Thoracic aorta (tissue), 2 donors: Measurements from ENCODE around the gene VWA8. TPM values are rescaled to one million over a fixed set of nuclear protein-coding genes. Genes with fewer than 3 reads are reported as not detected.

Source experiments
- ATAC-seq: fragments of 150-250 bp; one replicate; pipeline ENCODE4 v1.8.0; 2017; ENCODE audit warnings: low read depth; ENCODE audit not compliant: insufficient number of reproducible peaks, low FRiP score
- DNase-seq: peaks from one replicate; pipeline ENCODE4 v3.0.0-alpha.2; 2020; ENCODE audit warnings: low spot score
- H3K27ac ChIP-seq, 2 donors: fragments of 200-600 bp; sonication (generic); 1 replicate in 1 of 2; 2 replicates in 1 of 2; pipeline ENCODE4 v1.5.1; 2016; ENCODE audit warnings: mild to moderate bottlenecking in 2 of 2, moderate library complexity in 2 of 2
- H3K27me3 ChIP-seq: fragments of 200-600 bp; sonication (generic); replicated peaks from 2 replicates; pipeline ENCODE4 v1.6.0; 2016; ENCODE audit warnings: mild to moderate bottlenecking; ENCODE audit not compliant: insufficient read depth
- H3K36me3 ChIP-seq: fragments of 200-600 bp; sonication (generic); one replicate; pipeline ENCODE4 v1.5.1; 2016
- H3K4me1 ChIP-seq, 2 donors: fragments of 200-600 bp; sonication (generic); 1 replicate in 1 of 2; 2 replicates in 1 of 2; pipeline versions ENCODE4 v1.5.1 to v1.6.0; 2016; ENCODE audit warnings: low read depth in 2 of 2, mild to moderate bottlenecking in 1 of 2; ENCODE audit not compliant: control insufficient read depth in 1 of 2
- H3K4me3 ChIP-seq: fragments of 200-600 bp; sonication (generic); 2 replicates; pipeline ENCODE4 v1.5.1; 2016; ENCODE audit warnings: mild to moderate bottlenecking
- H3K9me3 ChIP-seq: fragments of 200-600 bp; sonication (generic); 2 replicates; pipeline ENCODE4 v1.5.1; 2016
- total RNA-seq, 2 donors: library from RNA; depleted of rRNA; stranded (reverse); fragments of >200 nt; gene quantifications; one replicate each; pipeline versions ENCODE4 v1.1.0 to v1.2.3, GENCODE V29; 2016
- TF ChIP-seq, protein P1 (sequence below): fragments of 200-600 bp; sonication (generic); IDR thresholded peaks from one replicate; pipeline ENCODE4 v1.5.1; 2019; ENCODE audit warnings: antibody characterized with exemption

VWA8 gene
- total RNA-seq, 2 donors from 2014 or later, result 19.8 to 25.3 TPM

DNA sequence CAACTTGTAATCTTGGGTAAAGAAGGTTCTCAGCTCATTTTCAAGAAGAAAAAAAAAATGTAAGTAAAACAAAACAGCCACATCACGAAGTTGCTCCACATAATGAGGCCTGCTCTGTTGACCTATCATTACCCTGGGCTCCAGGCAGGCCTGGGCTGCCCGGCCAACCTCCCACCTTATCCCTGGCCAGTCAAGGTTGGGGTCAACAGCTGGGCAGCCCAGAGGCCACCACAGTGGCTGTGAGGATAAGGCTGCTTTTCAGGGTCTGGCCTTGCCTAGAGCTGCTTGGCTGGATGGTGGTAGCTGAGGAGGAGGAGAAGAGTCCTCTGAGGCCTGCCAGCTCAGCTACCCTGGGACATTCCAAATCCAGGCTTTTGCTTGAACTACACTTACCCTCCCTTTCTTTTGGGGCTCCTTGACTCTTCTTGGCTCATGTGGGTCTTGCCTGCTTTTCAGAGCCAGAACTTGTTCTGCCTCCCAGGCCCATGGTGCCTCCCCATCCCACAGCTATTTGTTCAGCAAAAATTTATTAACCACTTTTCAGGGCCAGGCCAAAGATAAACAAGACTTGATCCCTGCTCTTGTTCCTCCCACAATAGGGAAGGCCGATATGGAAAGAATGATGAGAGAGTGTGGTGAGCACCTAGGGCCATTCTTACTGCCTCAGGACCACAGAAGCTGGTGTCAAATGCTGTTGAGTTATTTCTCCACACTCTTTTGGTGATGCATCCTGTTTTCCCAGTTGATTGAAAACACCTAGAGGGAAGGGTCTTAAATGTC, 401.9 kb downstream of the VWA8 start:
- no peak overlapping the region for H3K27ac ChIP-seq
- H3K4me1 ChIP-seq, result peaks cover 0 to 11% of the 10 kb centered on the region in 2 donors
- H3K9me3 ChIP-seq, result no peaks in the 10 kb centered on the region
- H3K4me3 ChIP-seq, result no peak overlapping the region
- no peaks in the 10 kb centered on the region for H3K27me3 ChIP-seq
- TF ChIP-seq, protein P1, sequence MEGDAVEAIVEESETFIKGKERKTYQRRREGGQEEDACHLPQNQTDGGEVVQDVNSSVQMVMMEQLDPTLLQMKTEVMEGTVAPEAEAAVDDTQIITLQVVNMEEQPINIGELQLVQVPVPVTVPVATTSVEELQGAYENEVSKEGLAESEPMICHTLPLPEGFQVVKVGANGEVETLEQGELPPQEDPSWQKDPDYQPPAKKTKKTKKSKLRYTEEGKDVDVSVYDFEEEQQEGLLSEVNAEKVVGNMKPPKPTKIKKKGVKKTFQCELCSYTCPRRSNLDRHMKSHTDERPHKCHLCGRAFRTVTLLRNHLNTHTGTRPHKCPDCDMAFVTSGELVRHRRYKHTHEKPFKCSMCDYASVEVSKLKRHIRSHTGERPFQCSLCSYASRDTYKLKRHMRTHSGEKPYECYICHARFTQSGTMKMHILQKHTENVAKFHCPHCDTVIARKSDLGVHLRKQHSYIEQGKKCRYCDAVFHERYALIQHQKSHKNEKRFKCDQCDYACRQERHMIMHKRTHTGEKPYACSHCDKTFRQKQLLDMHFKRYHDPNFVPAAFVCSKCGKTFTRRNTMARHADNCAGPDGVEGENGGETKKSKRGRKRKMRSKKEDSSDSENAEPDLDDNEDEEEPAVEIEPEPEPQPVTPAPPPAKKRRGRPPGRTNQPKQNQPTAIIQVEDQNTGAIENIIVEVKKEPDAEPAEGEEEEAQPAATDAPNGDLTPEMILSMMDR, result no peak
- no peak for ATAC-seq
- no peaks in the 10 kb centered on the region for H3K36me3 ChIP-seq
- DNase-seq, result no peak

DNA sequence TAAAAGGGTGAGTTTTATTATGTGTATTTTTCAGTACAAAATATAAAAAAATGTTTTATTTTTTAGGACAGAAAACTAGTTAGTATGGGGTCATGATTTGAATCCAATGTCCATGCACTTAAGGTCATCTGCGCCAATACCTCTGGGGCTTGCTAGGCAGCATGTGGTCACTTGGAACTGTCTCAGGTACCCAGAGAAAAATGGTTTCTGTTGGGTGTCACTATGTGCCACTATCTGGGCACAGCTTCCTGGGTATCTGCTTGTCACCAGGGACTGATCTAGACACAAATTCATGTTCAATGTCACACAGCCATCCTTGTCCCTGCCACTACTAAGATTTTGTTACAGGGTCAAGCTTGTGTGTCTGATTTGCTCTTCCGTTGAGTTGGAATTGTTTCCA, 403.2 kb downstream of the VWA8 start:
- peaks cover 0 to 11% of the 10 kb centered on the region in 2 donors for H3K4me1 ChIP-seq
- TF ChIP-seq, protein P1, result no peak
- H3K36me3 ChIP-seq, result no peaks in the 10 kb centered on the region
- no peak overlapping the region for H3K27ac ChIP-seq
- ATAC-seq (no peak), DNase-seq (no peak)
- H3K27me3 ChIP-seq, result no peaks in the 10 kb centered on the region
- H3K4me3 ChIP-seq, result no peak overlapping the region
- H3K9me3 ChIP-seq, result no peaks in the 10 kb centered on the region

DNA sequence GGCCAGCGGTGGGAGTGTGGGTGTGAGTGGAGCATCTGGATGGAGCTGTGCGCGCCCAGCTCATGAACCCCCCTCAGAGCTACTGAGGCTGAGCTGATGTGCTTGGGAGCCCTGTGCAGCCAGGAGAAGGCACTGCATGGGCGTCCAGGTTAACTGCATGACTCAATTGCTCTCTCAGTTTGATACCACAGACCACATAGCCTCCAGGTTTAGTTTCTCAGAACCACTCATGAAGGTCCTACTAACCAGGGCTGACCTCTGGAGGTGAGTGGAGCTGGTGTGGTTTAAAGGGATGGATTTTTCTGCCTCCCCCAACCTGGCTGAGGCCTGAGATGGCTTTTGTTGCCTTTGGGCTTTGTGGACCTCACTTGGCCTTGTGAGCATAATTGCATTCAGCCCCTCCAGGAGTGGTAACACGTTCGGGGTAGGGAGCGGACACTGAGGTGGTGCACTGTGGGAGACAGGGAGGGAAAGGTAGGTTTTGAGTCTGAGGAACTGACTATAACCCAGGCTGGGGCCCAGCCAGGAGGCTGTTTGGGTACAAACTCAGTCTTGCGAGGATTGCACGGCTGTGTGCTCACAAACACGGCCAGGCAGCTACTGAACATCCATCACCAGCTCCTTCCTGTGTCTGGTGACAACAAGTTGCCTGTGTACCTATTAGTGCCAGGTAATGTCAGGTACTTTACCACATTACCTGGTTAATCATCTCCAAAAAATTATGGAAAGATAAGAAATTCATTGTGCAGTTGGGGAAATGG, 406.1 kb downstream of the VWA8 start:
- ATAC-seq (no peak), DNase-seq (no peak)
- Histone ChIP-seq H3K27me3 (no peaks in the 10 kb centered on the region), H3K27ac (no peak overlapping the region), H3K4me1 (no peaks in the 10 kb centered on the region), H3K36me3 (no peaks in the 10 kb centered on the region), H3K9me3 (no peaks in the 10 kb centered on the region), H3K4me3 (no peak overlapping the region)
- TF ChIP-seq, protein P1, result no peak

DNA sequence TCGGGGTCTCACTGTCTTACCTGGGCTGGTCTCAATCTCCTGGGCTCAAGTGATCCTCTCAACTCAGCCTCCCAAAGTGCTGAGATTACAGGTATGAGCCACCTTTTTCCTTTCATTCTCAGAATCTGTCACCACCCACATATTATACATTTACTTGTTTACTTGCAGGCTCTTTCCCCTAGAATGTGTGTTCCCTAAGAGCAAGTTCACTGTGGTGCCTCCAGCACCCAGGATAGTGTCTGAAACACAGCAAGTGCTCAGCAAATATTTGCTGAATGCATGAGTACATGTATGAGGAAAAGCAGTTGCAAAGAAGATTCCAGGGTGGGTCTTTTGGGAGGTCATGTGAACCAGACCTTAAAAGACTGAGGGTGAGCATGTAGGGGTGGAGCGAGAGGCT, 406.7 kb downstream of the VWA8 start:
- Histone ChIP-seq H3K9me3 (no peaks in the 10 kb centered on the region), H3K27ac (no peak overlapping the region), H3K36me3 (no peaks in the 10 kb centered on the region), H3K27me3 (no peaks in the 10 kb centered on the region), H3K4me1 (no peaks in the 10 kb centered on the region), H3K4me3 (no peak overlapping the region)
- DNase-seq (no peak), ATAC-seq (no peak)
- TF ChIP-seq, protein P1, result no peak

DNA sequence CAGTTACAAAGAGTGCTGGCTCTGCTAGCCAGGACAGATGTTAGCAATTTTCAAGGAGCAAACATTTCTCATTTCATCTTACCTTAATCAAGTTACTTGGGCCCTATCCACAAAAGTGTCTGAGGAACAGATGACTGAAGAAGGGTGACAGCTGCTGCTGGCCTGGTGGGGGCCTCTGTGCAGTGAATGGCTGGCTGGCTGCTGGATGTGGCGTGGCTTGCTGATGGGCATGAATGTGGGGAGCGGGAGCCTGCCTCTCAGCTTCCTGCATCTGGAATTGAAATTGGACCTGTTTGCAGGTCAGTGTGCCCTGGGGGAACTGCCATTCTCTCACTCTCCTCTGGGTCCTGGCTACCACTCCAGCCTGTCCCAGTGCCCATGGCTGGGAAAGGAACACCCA, 408.9 kb downstream of the VWA8 start:
- Histone ChIP-seq H3K36me3 (no peaks in the 10 kb centered on the region), H3K4me1 (peaks cover 5 to 10% of the 10 kb centered on the region in 2 donors), H3K27me3 (no peaks in the 10 kb centered on the region), H3K9me3 (no peaks in the 10 kb centered on the region), H3K4me3 (no peak overlapping the region), H3K27ac (no peak overlapping the region)
- TF ChIP-seq, protein P1, result no peak
- DNase-seq, result no peak
- no peak for ATAC-seq
